Testis (tissue), 3 donors: ENCODE results near the gene ROBO1. TPM values are rescaled to one million over a fixed set of nuclear protein-coding genes. Genes with fewer than 3 reads are reported as not detected.

Source experiments
- DNase-seq: peaks from one replicate; pipeline ENCODE4 v3.0.0-alpha.2; 2019
- H3K27ac ChIP-seq, 2 donors: fragments of 200-600 bp; sonication (generic); one replicate each; pipeline ENCODE4 v1.5.1; 2019
- H3K27me3 ChIP-seq: fragments of 200-600 bp; sonication (generic); one replicate; pipeline ENCODE4 v1.5.1; 2019
- H3K36me3 ChIP-seq: fragments of 200-600 bp; sonication (generic); one replicate; pipeline ENCODE4 v1.5.1; 2017; ENCODE audit warnings: low read depth; ENCODE audit errors: missing control alignments
- H3K4me1 ChIP-seq: fragments of 200-600 bp; sonication (generic); one replicate; pipeline ENCODE4 v1.5.1; 2019
- H3K4me3 ChIP-seq, 2 donors: fragments of 200-600 bp; sonication (generic); one replicate each; pipeline ENCODE4 v1.5.1; 2017 to 2019
- H3K9me3 ChIP-seq: fragments of 200-600 bp; sonication (generic); one replicate; pipeline ENCODE4 v1.5.1; 2017
- POLR2A ChIP-seq: fragments of 450-650 bp; IDR thresholded peaks from one replicate; pipeline ENCODE4 v1.6.1; 2017; ENCODE audit warnings: antibody characterized with exemption, mild to moderate bottlenecking, moderate library complexity
- WGBS, 2 donors: methylation state at CpG; one replicate each; pipeline ENCODE4 v1.1.5; 2018; 5-methylcytosine and 5-hydroxymethylcytosine counted together
- intact Hi-C: fragments of 100-400 bp; cut with DNase I; formaldehyde crosslinking; loops from one replicate; pipeline ENCODE4 v1.15.1; 2023; ENCODE audit warnings: low total_unique reads
- polyA plus RNA-seq: library from polyadenylated mRNA; stranded (reverse); fragments of 350-450 nt; fragmentation: Illumina TruSeq; extraction: RNeasy Lipid Tissue Mini Kit (QIAGEN cat#74804); gene quantifications from one replicate; pipeline ENCODE4 v1.2.3, GENCODE V29; 2014; ENCODE audit warnings: low read depth, low replicate concordance; ENCODE audit not compliant: insufficient read depth
- total RNA-seq, 2 donors: library from RNA; depleted of rRNA; stranded (reverse); fragments of >200 nt; gene quantifications; one replicate each; pipeline ENCODE4 v1.2.3, GENCODE V29; 2016
- TF ChIP-seq, protein P1 (sequence below), 3 experiments: fragments of 450-650 bp in 2 of 3; fragments of 200-600 bp in 1 of 3; sonication (generic) in 1 of 3; IDR thresholded peaks; one replicate each; pipeline ENCODE4 v1.5.1; 2016 to 2019; ENCODE audit warnings: antibody characterized with exemption in 3 of 3, mild to moderate bottlenecking in 2 of 3, moderate library complexity in 1 of 3

ROBO1 gene
- total and polyA plus RNA-seq, 3 donors from 2014 or later = 39.4 to 45.1 (median 42.6) TPM

DNA sequence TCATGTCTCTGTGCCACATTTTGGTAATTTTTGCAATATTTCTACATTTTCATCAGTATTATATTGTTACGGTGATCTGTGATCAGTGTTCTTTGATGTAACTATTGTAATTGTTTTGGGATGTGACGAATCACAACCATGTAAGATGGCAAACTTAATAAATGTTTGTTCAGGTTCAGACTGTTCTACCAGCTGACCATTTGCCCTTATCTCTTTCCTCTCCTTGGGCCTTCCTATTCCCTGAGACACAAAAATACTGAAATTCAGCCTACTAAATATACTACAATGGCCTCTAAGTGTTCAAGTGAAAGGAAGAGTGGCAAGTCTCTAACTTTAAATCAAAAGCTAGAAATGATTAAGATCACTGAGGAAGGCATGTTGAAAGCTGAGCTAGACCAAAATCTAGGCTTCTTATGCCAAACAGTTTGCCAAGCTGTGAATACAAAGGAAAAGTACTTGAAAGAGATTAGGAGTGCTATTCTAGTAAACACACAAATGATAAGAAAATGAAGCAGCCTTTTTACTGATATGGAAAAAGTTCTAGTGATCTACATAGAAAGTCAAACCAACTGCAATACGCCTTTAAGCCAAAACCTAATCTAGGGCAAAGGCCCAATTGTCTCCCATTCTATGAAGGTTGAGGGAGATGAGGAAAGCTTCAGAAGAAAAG, 952.8 kb downstream of the ROBO1 start:
- Histone ChIP-seq H3K4me1 (peaks cover 14% of the 10 kb centered on the region), H3K27me3 (no peaks in the 10 kb centered on the region), H3K4me3 (no peak overlapping the region), H3K9me3 (no peaks in the 10 kb centered on the region), H3K27ac (peak overlapping the region; percentile 14 to 37), H3K36me3 (no peaks in the 10 kb centered on the region)
- DNase-seq = no peak
- 49 to 67% methylated on average over 3 of the region's 3 CpGs for WGBS, 2 donors
- intact Hi-C loops = no loop called here
- no peak for TF ChIP-seq POLR2A
- TF ChIP-seq, protein P1, sequence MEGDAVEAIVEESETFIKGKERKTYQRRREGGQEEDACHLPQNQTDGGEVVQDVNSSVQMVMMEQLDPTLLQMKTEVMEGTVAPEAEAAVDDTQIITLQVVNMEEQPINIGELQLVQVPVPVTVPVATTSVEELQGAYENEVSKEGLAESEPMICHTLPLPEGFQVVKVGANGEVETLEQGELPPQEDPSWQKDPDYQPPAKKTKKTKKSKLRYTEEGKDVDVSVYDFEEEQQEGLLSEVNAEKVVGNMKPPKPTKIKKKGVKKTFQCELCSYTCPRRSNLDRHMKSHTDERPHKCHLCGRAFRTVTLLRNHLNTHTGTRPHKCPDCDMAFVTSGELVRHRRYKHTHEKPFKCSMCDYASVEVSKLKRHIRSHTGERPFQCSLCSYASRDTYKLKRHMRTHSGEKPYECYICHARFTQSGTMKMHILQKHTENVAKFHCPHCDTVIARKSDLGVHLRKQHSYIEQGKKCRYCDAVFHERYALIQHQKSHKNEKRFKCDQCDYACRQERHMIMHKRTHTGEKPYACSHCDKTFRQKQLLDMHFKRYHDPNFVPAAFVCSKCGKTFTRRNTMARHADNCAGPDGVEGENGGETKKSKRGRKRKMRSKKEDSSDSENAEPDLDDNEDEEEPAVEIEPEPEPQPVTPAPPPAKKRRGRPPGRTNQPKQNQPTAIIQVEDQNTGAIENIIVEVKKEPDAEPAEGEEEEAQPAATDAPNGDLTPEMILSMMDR (IDR thresholded peaks at IDR 0.05) = no peak

DNA sequence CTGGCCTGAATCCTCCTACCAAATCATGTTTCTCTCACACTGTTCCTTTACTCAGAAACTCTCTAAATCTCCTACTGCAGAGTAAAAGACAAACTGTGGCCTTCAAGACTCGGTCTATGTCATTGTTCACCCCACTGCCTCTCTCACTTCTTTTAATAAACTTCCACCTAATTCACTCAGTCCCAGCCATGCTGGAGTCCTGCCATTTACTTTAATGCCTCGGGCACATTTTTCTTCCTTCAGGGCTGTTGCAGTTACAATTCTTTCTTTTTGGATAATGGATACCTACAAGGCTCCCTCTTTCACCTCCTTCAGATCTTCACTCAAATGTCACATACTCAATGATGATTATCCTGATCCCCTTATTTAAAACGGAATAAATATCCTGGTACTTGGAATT, 955.6 kb downstream of the ROBO1 start:
- 76 to 82% methylated on average over 3 of the region's 3 CpGs for WGBS, 2 donors
- no peak for DNase-seq
- intact Hi-C loops = no loop called here
- Histone ChIP-seq H3K36me3 (no peaks in the 10 kb centered on the region), H3K4me3 (no peak overlapping the region), H3K27me3 (no peaks in the 10 kb centered on the region), H3K27ac (no peak overlapping the region), H3K4me1 (peaks cover 14% of the 10 kb centered on the region), H3K9me3 (no peaks in the 10 kb centered on the region)
- TF ChIP-seq, protein P1 (IDR thresholded peaks at IDR 0.05) = no peak
- TF ChIP-seq POLR2A = no peak

DNA sequence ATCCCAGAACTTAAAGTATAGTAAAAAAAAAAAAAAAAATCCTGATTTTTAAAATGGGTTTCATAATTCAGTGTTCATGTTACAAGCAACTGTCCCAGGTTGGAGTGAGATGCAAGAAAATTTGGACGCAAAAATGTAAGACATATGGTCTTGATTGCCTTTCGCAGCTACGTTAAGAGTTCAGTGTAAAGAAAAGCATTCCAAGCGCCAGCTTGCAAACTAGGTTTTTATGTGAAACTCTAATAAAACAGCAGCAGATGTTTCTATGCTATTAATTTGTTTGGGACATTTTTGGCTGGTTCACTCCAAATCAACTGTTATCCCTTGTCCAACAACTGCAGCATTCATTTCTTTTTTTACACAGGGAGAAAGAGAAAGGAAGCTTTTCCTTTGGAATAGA, 957.8 kb downstream of the ROBO1 start:
- Histone ChIP-seq H3K36me3 (no peaks in the 10 kb centered on the region), H3K4me3 (no peak overlapping the region), H3K4me1 (peaks cover 9% of the 10 kb centered on the region), H3K27me3 (no peaks in the 10 kb centered on the region), H3K27ac (no peak overlapping the region), H3K9me3 (no peaks in the 10 kb centered on the region)
- intact Hi-C loops = no loop called here
- TF ChIP-seq POLR2A = no peak
- TF ChIP-seq, protein P1 (IDR thresholded peaks at IDR 0.05) = no peak
- DNase-seq = no peak
- 69% methylated on average over 4 of the region's 4 CpGs for WGBS, 2 donors

DNA sequence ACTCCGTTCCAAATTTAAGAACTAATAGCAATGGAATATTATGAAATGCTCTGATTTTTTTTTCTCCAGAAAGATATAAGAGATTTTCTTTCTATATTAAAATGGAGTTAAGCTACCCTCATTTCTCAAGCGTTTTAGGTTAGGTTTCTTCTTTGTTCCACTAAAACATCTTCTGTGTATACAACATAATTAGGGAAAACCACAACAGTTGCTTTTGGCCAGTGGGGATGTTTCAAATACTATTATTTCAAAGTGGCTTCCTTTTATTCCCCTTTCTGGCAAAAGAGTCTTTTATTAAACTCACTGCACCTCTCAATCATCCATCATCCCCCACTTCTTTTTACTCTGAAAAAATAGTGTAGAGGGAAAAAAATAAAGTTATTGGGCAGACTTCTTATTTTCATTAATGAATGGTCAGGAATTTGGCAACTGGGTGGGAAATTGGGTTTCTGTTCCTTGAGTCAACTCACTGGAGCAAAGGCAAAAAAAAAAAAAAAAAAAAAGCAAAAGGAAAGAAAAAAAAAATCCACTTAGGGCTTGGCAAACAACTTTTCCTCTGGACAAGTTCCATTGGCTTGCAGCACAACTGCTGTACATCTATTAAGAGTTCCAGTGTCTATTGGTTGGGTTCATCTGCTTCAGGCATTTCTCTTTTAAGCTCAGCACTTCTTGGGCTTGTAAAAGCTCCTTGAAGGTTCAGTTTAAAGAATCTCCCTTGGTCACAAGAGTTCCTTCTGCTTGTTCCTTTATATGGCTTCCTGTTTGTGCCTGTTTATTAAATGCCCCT, 963.4 kb downstream of the ROBO1 start:
- H3K9me3 ChIP-seq = no peaks in the 10 kb centered on the region
- intact Hi-C loops = no loop called here
- H3K4me3 ChIP-seq = no peak overlapping the region
- H3K36me3 ChIP-seq = no peaks in the 10 kb centered on the region
- H3K4me1 ChIP-seq = no peaks in the 10 kb centered on the region
- no peak for TF ChIP-seq POLR2A
- TF ChIP-seq, protein P1 (IDR thresholded peaks at IDR 0.05) = no peak
- peak; percentile 16 for DNase-seq
- WGBS, 2 donors = 27 to 30% methylated on average over 2 of the region's 2 CpGs
- H3K27ac ChIP-seq = no peak overlapping the region
- no peaks in the 10 kb centered on the region for H3K27me3 ChIP-seq
